CD4-positive, alpha-beta T cell treated with Interleukin-21 for 1 hour (primary cell): ENCODE data around the gene TLE2.
"Not testable (repeated sequence)": the region's sequence is repeated elsewhere in the genome, so short reads cannot be mapped to it uniquely, and the experiment has no call there.

Source experiments
- DNase-seq: peaks from one replicate; pipeline ENCODE4 v3.0.0-alpha.2; 2020

Gene TLE2

GRCh38 chr19:2981898-2982297 is 47.2 kb downstream of the TLE2 start:
- no peak for DNase-seq

GRCh38 chr19:2978772-2979171 is 50.3 kb downstream of the TLE2 start:
- DNase-seq: no peak

- no peak for DNase-seq
These were observed 50.8 kb downstream of the TLE2 start for GRCh38 chr19:2978166-2978767.

DNA sequence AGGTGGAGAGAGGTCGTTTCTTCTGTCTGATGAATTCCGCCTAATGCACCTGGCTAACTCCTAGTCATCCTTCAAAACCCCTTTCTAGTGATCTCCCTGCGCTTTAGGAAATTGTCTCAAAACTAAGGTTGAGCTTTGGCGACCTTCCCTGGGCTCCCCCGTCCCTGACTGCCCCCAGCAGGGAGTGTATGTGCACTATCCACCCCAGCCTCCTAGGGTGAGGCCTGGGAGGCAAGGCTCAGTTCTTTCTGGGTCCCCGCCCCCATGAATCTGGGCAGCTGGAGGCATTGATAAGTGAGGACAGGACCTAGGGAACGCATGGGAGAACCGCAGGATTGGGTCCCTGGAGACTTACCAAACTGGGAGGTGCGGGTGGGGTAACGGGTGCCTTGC is 51.3 kb downstream of the TLE2 start:
- DNase-seq: no peak

DNA sequence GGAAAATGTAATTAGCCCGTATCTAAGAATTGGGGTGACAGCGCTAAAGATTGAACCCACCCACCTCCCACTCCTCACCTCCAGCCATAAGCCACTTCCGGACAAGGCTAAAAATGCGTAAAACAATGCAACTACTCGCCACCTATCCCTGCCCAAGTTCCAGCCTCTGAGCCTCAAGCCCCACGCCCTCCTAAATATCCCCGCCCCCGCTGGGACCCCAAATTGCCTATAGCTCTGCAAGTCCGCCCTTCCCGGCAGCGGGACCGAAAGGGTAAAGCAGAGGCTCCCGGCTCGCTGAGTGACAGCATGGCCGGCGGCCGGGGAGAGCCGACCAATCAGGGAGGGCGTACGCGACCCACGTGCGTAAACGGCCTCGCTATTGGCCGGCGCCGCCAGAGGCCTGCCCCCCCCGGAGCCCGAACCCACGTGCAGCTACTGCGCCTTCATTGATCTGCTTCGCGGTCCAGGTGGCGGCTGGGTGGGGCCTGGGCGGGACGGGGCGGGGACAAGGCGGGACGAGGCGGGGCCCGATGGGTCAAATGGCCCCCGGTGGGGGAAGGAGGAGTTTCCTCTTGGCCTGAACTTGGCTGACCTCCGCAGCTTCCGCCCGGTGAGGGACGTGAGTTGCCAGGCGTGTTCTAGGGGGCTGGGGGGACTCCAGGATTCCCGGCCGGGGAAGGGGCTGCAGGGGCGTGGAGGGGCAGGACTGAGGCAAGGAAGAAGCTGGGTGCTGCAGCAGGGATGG is 51.9 kb downstream of the TLE2 start, which contains the start of gene TLE6:
Gene TLE6, plus strand, starts transcription at position 564 of the 745 bp plus-strand sequence. CDS start 670 bp downstream, outside the sequence.
- DNase-seq: peak; percentile 94

DNA sequence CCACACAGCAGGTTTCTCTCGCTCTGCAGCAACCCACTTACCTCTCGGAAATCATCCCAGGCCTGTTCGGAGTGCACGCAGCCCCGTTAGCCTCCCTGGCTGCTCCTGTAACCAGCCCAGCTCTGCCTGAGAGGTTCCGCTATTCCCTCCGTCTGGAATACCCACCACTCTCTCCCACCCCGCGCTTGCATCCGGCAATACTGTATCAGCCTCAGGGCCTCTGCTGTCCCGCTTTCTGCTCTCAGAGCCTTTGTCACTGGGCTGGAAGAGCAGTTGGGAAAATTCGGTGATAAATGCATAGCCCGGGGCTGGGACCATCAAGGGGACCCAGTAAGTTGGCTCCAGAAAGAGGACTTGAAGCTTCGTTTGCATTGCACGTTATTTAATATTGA is 52.5 kb downstream of the TLE2 start:
- no peak for DNase-seq

- DNase-seq: no peak
These were observed 54.6 kb downstream of the TLE2 start for GRCh38 chr19:2974342-2975041.

GRCh38 chr19:2973229-2973628 is 55.9 kb downstream of the TLE2 start:
- DNase-seq: no peak

GRCh38 chr19:2970201-2970835 is 58.8 kb downstream of the TLE2 start:
- no peak for DNase-seq

DNA sequence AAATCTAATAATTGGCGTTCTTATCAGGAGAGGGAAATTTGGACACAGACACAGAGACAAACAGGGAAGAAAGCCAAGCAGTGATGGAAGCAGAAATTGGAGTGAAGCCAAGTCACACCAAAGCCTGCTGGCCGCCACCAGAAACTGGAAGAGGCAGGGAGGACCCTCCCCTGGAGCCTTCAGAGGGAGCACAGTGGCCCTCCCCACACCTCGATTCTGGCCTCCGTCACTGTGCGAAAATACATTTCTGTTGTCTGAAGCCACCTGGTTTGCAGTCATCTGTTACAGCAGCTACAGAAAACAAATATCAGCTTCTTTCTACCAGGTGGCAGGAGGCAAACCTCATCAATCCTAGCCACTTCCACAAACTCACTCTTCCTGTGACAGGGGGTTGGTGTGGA is 60.0 kb downstream of the TLE2 start:
- DNase-seq: no peak

DNA sequence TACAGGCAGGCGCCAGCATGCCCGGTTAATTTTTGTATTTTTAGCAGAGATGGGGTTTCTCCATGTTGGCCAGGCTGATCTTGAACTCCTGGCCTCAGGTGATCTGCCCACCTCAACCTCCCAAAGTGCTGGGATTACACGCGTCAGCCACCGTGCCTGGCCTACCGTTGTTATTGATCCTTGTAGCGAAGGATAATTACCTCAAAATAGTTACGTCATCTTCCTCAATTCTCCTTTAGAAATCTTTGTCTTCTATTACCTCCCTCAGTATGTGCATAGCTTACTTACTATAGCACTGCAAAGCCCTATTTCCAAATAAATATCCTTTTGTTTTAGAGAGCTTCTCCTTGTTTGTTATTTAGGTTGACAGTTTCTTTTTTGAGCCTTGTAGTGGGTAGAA is 61.1 kb downstream of the TLE2 start:
- DNase-seq: no peak

DNA sequence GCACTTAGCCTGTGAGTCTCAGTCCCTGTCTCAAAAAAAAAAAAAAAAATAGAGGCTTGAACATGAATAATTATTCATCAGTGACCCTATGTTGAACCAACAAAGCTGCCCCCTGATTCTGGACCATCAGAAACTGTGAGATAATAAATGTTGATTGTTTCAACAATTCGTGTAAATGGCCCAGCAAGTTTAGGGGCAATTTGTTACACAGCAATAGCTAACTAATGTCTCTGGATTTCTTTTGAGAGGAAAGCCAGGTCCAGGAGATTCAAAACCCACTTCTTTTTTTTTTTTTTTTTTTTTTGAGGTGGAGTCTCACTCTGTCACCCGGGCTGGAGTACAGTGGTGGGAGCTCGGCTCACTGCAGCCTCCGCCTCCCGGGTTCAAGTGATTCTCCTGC is 64.2 kb downstream of the TLE2 start:
- DNase-seq: no peak

- not testable (repeated sequence) for DNase-seq
These were observed 65.4 kb downstream of the TLE2 start for GRCh38 chr19:2963631-2964030.

DNA sequence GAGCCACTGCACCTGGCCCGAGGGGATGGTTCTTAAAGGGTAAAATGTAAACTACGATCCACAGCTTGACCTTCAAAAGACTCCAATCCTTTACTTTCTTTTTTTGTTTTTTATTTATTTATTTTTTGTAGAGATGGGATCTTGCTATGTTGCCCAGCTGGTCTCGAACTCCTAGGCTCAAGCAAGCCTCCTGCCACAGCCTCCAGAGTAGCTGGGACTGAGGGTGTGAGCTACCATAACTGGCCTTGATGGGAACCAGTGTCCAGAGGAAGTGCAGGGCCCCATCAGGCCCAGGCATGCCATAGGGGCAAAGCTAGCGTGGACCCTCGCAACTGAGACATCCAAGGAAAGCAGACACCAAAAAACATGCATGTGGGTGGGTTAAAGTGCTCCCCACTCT is 66.0 kb downstream of the TLE2 start:
- DNase-seq: no peak

DNA sequence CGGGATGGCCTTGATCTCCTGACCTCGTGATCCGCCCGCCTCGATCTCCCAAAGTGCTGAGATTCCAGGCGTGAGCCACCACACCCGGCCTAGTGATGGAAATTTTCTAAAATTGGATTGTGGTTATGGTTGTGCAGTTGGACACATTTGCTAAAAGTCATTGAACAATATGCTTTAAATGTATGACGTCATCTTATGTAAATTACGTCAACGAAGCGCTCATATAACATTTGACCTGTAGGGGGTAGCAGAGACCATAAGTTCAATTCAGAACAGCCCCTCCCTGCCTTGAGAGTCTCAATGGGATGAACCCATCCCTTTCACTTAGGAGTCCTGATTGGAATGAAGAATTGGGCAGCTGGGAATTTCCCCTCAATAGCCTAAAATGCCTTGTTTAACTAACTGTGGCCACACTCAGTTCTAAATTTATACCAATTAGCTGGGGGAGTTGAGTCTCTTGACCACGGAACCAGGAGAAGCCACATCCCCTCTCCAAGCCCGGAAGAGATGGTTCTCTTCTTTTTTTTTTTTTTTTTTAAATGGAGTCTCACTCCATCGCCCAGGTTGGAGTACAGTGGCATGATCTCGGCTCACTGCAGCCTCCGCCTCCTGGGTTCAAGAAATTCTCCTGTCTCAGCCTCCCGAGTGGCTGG is 66.9 kb downstream of the TLE2 start:
- DNase-seq: peak; percentile 86

- DNase-seq: no peak
These were observed 69.0 kb downstream of the TLE2 start for GRCh38 chr19:2960120-2960519.

GRCh38 chr19:2957160-2957559 is 71.9 kb downstream of the TLE2 start:
- DNase-seq: no peak

DNA sequence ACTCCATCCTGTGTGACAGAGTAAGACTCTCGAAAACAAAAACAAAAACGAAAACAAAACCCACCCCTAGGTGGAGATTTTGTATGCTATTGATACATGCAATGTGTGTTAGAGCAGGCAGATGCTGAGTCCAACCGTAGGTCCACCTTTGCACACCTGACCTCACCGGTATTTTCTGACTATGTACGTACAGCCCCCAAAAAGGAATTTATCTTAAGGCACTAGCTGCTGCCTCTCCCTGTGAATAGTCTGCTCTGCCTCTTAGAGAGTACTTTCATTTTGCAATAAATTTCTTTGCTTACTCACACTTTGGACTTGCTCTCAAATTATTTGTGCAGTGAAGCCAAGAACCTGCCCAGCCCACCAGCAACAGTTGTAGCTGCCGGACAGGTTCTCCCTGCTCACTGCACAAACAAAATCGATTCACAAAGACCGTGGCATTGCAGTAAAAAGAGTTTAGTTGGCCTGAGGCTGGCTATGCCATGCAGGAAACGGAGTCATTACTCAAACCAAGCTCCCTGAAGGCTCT is 76.1 kb downstream of the TLE2 start:
- no peak for DNase-seq

DNA sequence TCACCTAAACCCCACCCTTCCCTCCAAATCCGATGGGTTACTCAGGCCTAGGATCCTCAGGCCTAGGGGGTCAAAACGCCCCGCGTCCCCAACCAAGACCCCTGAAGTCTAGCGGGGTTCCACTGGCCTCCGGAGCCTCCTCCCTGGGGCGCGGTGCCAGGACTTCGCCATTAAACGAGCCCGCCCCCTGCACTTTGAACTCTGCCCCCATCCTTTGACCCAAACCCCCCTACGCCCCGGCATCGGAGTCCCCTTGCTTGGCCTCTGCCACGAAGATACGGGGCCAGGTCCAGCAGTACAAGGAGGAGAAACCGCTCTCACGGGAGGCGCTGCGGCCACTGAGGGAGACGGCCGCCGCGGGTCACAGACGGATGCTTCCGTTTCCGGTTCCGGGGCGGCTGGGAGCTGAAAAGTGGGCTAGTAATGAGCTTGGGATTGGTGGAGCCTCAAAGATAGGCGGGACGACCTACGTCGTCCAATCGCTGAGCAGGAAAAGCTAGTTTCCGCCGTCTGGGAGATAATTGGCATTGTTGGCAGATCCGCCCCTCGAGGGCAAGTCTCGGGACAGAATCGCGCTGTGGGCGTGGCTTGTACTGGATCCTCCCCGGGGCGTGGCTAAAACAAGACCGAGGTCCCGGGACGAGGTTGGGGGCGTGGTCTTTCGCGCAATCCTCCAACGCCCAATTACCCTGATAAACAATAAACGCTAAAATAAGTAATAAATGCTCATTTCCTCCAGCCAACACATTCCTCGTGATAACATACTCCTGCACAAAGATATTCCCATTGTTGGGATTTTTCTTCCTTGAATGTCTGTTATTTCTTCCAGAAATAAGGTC is 78.6 kb downstream of the TLE2 start:
- DNase-seq: peak; percentile 100

- no peak for DNase-seq
These were observed 79.2 kb downstream of the TLE2 start for GRCh38 chr19:2949939-2950285.
